ENCODE data around the gene PINK1. TPM values are rescaled to one million over a fixed set of nuclear protein-coding genes. Genes with fewer than 3 reads are reported as not detected.

Gene PINK1
- total and polyA plus RNA-seq, 2 donors, result 16.6 to 51.7 TPM

- Histone ChIP-seq H3K36me3 (ENCODE audit: control insufficient read depth in 2 of 2, insufficient read depth in 2 of 2, low read length in 1 of 2) (no peaks in the 10 kb centered on the region), H3K27me3 (ENCODE audit: control insufficient read depth in 2 of 2, insufficient read depth in 1 of 2, low read length in 1 of 2) (peaks cover 15 to 25% of the 10 kb centered on the region in 2 donors), H3K4me1 (ENCODE audit: control insufficient read depth in 2 of 2, insufficient read depth in 2 of 2, low read length in 2 of 2) (no peaks in the 10 kb centered on the region), H3K4me3 (ENCODE audit: low read length in 2 of 2) (no peak overlapping the region), H3K27ac (ENCODE audit: low read depth in 1 of 2, low read length in 1 of 2) (no peak overlapping the region), H3K9me3 (ENCODE audit: control insufficient read depth in 2 of 2, insufficient read depth in 1 of 2, low read length in 1 of 2) (no peaks in the 10 kb centered on the region)
- no peak for DNase-seq (ENCODE audit: low read depth in 6 of 9, low spot score in 9 of 9)
- WGBS, result 57% methylated on average over 5 of the region's 5 CpGs
These were observed 39.5 kb upstream of the PINK1 start for GRCh38 chr1:20593756-20594155.

DNA sequence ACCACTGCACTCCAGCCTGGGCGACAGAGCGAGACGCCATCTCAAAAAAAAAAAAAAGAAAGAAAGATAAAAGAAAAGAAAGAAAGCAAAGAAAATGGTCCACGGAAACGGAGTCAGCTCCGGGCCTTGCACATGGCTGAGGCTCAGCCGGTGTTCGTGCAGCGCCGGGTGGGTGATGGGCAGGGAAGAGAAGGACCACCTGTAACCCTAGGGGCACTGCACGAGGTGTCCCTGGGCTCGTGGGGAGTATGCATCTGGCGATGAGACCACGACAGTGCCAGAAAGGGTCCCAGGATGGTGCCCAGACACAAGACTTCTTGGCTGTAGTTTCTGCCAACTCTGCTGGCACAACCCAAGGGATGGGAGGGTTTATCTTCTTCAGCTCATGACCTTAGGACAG lies 38.5 kb upstream of the PINK1 start:
- no peaks in the 10 kb centered on the region for H3K4me1 ChIP-seq (ENCODE audit: control insufficient read depth in 2 of 2, insufficient read depth in 2 of 2, low read length in 2 of 2)
- 94% methylated on average over 14 of the region's 14 CpGs for WGBS
- peaks cover 8 to 15% of the 10 kb centered on the region in 2 donors for H3K27me3 ChIP-seq (ENCODE audit: control insufficient read depth in 2 of 2, insufficient read depth in 1 of 2, low read length in 1 of 2)
- no peaks in the 10 kb centered on the region for H3K9me3 ChIP-seq (ENCODE audit: control insufficient read depth in 2 of 2, insufficient read depth in 1 of 2, low read length in 1 of 2)
- H3K4me3 ChIP-seq (ENCODE audit: low read length in 2 of 2), result no peak overlapping the region
- no peak overlapping the region for H3K27ac ChIP-seq (ENCODE audit: low read depth in 1 of 2, low read length in 1 of 2)
- no peaks in the 10 kb centered on the region for H3K36me3 ChIP-seq (ENCODE audit: control insufficient read depth in 2 of 2, insufficient read depth in 2 of 2, low read length in 1 of 2)
- DNase-seq (ENCODE audit: low read depth in 6 of 9, low spot score in 9 of 9), result no peak

- WGBS, result 86% methylated on average over 6 of the region's 6 CpGs
- no peaks in the 10 kb centered on the region for H3K36me3 ChIP-seq (ENCODE audit: control insufficient read depth in 2 of 2, insufficient read depth in 2 of 2, low read length in 1 of 2)
- no peak overlapping the region for H3K27ac ChIP-seq (ENCODE audit: low read depth in 1 of 2, low read length in 1 of 2)
- no peaks in the 10 kb centered on the region for H3K9me3 ChIP-seq (ENCODE audit: control insufficient read depth in 2 of 2, insufficient read depth in 1 of 2, low read length in 1 of 2)
- DNase-seq (ENCODE audit: low read depth in 6 of 9, low spot score in 9 of 9), result no peak
- H3K4me3 ChIP-seq (ENCODE audit: low read length in 2 of 2), result no peak overlapping the region
- H3K27me3 ChIP-seq (ENCODE audit: control insufficient read depth in 2 of 2, insufficient read depth in 1 of 2, low read length in 1 of 2), result peaks cover 0 to 3% of the 10 kb centered on the region in 2 donors
- no peaks in the 10 kb centered on the region for H3K4me1 ChIP-seq (ENCODE audit: control insufficient read depth in 2 of 2, insufficient read depth in 2 of 2, low read length in 2 of 2)
These were observed 37.2 kb upstream of the PINK1 start for GRCh38 chr1:20596106-20596505.

DNA sequence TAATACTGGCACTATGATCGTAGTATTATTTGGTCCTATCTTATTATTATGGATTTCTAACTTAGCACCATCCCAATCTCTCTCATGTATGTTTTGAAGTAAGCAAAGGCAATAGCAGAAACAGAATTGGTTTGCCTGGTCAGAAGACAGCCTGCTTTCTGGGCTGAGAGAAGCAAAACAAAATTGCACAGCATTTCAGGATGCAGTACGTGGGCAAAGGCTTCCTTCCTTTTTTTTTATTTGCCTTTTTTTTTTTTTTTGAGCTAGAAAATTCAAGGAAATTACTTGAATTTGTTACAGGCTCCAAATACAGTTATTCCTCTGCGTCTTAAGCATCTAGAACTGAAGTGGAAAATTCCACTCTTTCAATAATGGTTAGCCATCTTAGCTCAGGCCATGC lies 35.6 kb upstream of the PINK1 start:
- Histone ChIP-seq H3K9me3 (ENCODE audit: control insufficient read depth in 2 of 2, insufficient read depth in 1 of 2, low read length in 1 of 2) (no peaks in the 10 kb centered on the region), H3K36me3 (ENCODE audit: control insufficient read depth in 2 of 2, insufficient read depth in 2 of 2, low read length in 1 of 2) (no peaks in the 10 kb centered on the region), H3K4me3 (ENCODE audit: low read length in 2 of 2) (no peak overlapping the region), H3K4me1 (ENCODE audit: control insufficient read depth in 2 of 2, insufficient read depth in 2 of 2, low read length in 2 of 2) (no peaks in the 10 kb centered on the region), H3K27me3 (ENCODE audit: control insufficient read depth in 2 of 2, insufficient read depth in 1 of 2, low read length in 1 of 2) (no peaks in the 10 kb centered on the region), H3K27ac (ENCODE audit: low read depth in 1 of 2, low read length in 1 of 2) (no peak overlapping the region)
- DNase-seq (ENCODE audit: low read depth in 6 of 9, low spot score in 9 of 9), result no peak
- WGBS, result 14% methylated on average over 3 of the region's 3 CpGs

- Histone ChIP-seq H3K27me3 (ENCODE audit: control insufficient read depth in 2 of 2, insufficient read depth in 1 of 2, low read length in 1 of 2) (no peaks in the 10 kb centered on the region), H3K4me3 (ENCODE audit: low read length in 2 of 2) (no peak overlapping the region), H3K4me1 (ENCODE audit: control insufficient read depth in 2 of 2, insufficient read depth in 2 of 2, low read length in 2 of 2) (no peaks in the 10 kb centered on the region), H3K9me3 (ENCODE audit: control insufficient read depth in 2 of 2, insufficient read depth in 1 of 2, low read length in 1 of 2) (no peaks in the 10 kb centered on the region), H3K36me3 (ENCODE audit: control insufficient read depth in 2 of 2, insufficient read depth in 2 of 2, low read length in 1 of 2) (no peaks in the 10 kb centered on the region), H3K27ac (ENCODE audit: low read depth in 1 of 2, low read length in 1 of 2) (no peak overlapping the region)
- 94% methylated on average over 5 of the region's 5 CpGs for WGBS
- no peak for DNase-seq (ENCODE audit: low read depth in 6 of 9, low spot score in 9 of 9)
These were observed 33.1 kb upstream of the PINK1 start for GRCh38 chr1:20600156-20600555.

DNA sequence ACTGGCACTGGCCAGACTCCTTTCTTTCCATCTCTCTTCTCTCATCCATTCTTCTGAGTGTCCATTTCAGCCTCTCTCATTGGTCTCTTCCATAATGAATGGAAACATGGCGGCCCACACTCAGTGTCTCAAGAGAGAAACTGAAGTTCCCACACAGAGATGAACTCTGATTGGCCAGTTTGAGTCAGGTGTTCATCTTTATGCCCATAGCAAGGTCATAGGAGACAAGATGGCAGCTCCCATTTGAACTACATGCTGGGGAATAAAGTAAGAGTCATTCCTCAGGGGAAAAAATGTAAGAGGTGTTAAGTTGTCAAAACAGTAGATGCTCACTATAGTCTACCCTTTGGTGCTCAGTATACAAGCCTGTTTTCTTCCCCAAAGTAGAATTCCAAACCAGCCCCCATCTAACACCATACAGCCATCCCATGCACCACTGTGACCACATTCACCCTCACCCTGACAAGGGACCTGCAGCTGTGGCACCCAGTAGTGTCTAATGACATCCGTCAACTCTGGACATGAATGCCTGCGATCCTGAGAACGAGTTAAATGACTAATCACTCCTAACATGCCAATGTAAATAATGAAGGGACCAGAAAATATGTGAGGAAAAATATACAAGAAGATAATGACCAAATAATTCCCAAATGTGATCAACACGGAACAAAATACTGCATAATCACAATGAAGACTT lies 32.0 kb upstream of the PINK1 start:
- no peak for DNase-seq (ENCODE audit: low read depth in 6 of 9, low spot score in 9 of 9)
- 55% methylated on average over 5 of the region's 5 CpGs for WGBS
- no peaks in the 10 kb centered on the region for H3K4me1 ChIP-seq (ENCODE audit: control insufficient read depth in 2 of 2, insufficient read depth in 2 of 2, low read length in 2 of 2)
- H3K27ac ChIP-seq (ENCODE audit: low read depth in 1 of 2, low read length in 1 of 2), result no peak overlapping the region
- no peaks in the 10 kb centered on the region for H3K27me3 ChIP-seq (ENCODE audit: control insufficient read depth in 2 of 2, insufficient read depth in 1 of 2, low read length in 1 of 2)
- no peaks in the 10 kb centered on the region for H3K9me3 ChIP-seq (ENCODE audit: control insufficient read depth in 2 of 2, insufficient read depth in 1 of 2, low read length in 1 of 2)
- H3K4me3 ChIP-seq (ENCODE audit: low read length in 2 of 2), result no peak overlapping the region
- no peaks in the 10 kb centered on the region for H3K36me3 ChIP-seq (ENCODE audit: control insufficient read depth in 2 of 2, insufficient read depth in 2 of 2, low read length in 1 of 2)

- 97% methylated on average over 4 of the region's 4 CpGs for WGBS
- no peaks in the 10 kb centered on the region for H3K4me1 ChIP-seq (ENCODE audit: control insufficient read depth in 2 of 2, insufficient read depth in 2 of 2, low read length in 2 of 2)
- H3K4me3 ChIP-seq (ENCODE audit: low read length in 2 of 2), result no peak overlapping the region
- no peak for DNase-seq (ENCODE audit: low read depth in 6 of 9, low spot score in 9 of 9)
- H3K27ac ChIP-seq (ENCODE audit: low read depth in 1 of 2, low read length in 1 of 2), result no peak overlapping the region
- no peaks in the 10 kb centered on the region for H3K9me3 ChIP-seq (ENCODE audit: control insufficient read depth in 2 of 2, insufficient read depth in 1 of 2, low read length in 1 of 2)
- H3K36me3 ChIP-seq (ENCODE audit: control insufficient read depth in 2 of 2, insufficient read depth in 2 of 2, low read length in 1 of 2), result no peaks in the 10 kb centered on the region
- H3K27me3 ChIP-seq (ENCODE audit: control insufficient read depth in 2 of 2, insufficient read depth in 1 of 2, low read length in 1 of 2), result no peaks in the 10 kb centered on the region
These were observed 30.3 kb upstream of the PINK1 start for GRCh38 chr1:20602851-20603450.

- H3K4me3 ChIP-seq (ENCODE audit: low read length in 2 of 2), result no peak overlapping the region
- no peak for DNase-seq (ENCODE audit: low read depth in 6 of 9, low spot score in 9 of 9)
- H3K4me1 ChIP-seq (ENCODE audit: control insufficient read depth in 2 of 2, insufficient read depth in 2 of 2, low read length in 2 of 2), result no peaks in the 10 kb centered on the region
- no peaks in the 10 kb centered on the region for H3K36me3 ChIP-seq (ENCODE audit: control insufficient read depth in 2 of 2, insufficient read depth in 2 of 2, low read length in 1 of 2)
- no peaks in the 10 kb centered on the region for H3K9me3 ChIP-seq (ENCODE audit: control insufficient read depth in 2 of 2, insufficient read depth in 1 of 2, low read length in 1 of 2)
- WGBS, result 96% methylated on average over 9 of the region's 9 CpGs
- no peaks in the 10 kb centered on the region for H3K27me3 ChIP-seq (ENCODE audit: control insufficient read depth in 2 of 2, insufficient read depth in 1 of 2, low read length in 1 of 2)
- H3K27ac ChIP-seq (ENCODE audit: low read depth in 1 of 2, low read length in 1 of 2), result no peak overlapping the region
These were observed 29.5 kb upstream of the PINK1 start for GRCh38 chr1:20603504-20604464.

DNA sequence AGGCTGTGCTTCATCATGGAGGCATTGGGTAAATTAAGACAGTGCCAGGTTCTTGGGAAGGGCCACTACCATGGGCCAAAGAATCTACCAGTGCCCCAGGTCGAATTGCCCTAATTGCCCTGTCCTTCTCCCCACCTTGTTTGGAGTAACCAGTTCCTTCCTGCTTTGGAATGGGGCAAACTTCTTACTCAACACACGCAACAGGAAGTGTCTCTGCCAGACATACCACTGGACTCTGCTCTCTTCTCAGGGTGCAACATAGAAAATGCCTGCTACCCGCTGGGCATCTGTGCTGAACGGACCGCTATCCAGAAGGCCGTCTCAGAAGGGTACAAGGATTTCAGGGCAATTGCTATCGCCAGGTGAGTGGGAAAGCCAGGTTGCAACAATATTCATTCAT lies 28.6 kb upstream of the PINK1 start:
- no peak for DNase-seq (ENCODE audit: low read depth in 6 of 9, low spot score in 9 of 9)
- no peaks in the 10 kb centered on the region for H3K36me3 ChIP-seq (ENCODE audit: control insufficient read depth in 2 of 2, insufficient read depth in 2 of 2, low read length in 1 of 2)
- H3K4me1 ChIP-seq (ENCODE audit: control insufficient read depth in 2 of 2, insufficient read depth in 2 of 2, low read length in 2 of 2), result no peaks in the 10 kb centered on the region
- H3K9me3 ChIP-seq (ENCODE audit: control insufficient read depth in 2 of 2, insufficient read depth in 1 of 2, low read length in 1 of 2), result no peaks in the 10 kb centered on the region
- no peak overlapping the region for H3K4me3 ChIP-seq (ENCODE audit: low read length in 2 of 2)
- 87% methylated on average over 7 of the region's 7 CpGs for WGBS
- no peaks in the 10 kb centered on the region for H3K27me3 ChIP-seq (ENCODE audit: control insufficient read depth in 2 of 2, insufficient read depth in 1 of 2, low read length in 1 of 2)
- H3K27ac ChIP-seq (ENCODE audit: low read depth in 1 of 2, low read length in 1 of 2), result no peak overlapping the region
